ENCODE results near the gene HPX. TPM values are rescaled to one million over a fixed set of nuclear protein-coding genes. Genes with fewer than 3 reads are reported as not detected.

The HPX gene
- total RNA-seq, 4 donors from 2014 or later = 8.7 to 17.6 TPM; not detected in 2

DNA sequence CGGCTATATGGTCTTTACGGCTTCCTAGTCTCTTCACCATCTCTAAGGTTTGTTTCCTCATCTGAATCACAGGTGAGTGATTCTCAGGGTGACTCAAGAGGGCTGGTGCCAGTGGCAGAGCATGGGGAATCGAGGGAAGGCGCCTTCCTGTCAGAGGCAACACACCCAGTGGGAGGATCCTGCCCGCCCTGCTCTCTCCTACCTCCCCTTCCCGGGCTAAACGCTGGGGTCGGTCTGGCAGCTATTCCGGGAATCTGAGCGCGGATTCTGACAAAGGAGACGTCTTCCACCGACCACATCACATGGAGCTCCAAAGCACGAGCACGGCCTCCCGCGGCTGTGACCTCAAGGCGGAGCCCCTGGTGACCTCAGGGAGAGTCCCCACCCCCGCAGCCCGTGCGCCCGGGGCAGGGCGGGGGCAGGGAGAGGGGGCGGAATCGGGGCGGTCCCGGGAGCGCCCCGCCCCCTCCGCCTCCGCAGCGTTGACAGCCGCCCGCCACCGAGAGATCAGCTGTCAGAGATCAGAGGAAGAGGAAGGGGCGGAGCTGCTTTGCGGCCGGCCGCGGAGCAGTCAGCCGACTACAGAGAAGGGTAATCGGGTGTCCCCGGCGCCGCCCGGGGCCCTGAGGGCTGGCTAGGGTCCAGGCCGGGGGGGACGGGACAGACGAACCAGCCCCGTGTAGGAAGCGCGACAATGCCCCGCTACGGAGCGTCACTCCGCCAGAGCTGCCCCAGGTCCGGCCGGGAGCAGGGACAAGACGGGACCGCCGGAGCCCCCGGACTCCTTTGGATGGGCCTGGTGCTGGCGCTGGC, 50.7 kb downstream of the HPX start, which contains the start of gene SMPD1:
Gene SMPD1 (plus strand): TSS at position 570 of the 813 bp plus-strand sequence. CDS start 125 bp downstream, at position 695.
- ATAC-seq = peak; percentile 89 to 93
- in situ Hi-C loops (cut with MboI; ENCODE audit: low sequenced_read_pairs in 4 of 4) = loop anchor here in 1 of 4 donors (10.0 kb wide), 1 partner anchor 115 kb away; no protein-coding TSS in a partner anchor
- H3K36me3 ChIP-seq = peaks cover 0 to 23% of the 10 kb centered on the region in 2 donors

DNA sequence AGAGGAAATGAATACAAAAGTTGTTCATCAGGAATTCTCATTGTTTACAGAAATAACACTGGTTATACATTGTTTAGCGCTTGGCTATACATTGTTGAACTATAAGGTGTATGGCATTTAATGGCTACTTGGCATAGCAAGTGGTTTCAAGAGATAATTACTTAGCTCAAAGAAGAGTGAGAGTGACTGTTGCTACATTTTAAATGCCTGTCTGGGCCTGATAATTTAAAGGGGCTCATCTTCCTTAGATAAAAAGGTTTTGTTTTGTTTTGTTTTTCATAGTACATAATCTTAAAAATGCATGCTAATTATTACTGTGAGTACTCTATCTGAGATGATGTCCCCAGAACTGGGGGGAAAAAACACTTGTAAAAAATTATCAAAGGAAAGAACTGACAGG, 52.0 kb downstream of the HPX start:
- Histone ChIP-seq H3K36me3 (peaks cover 0 to 10% of the 10 kb centered on the region in 2 donors), H3K9me3 (no peaks in the 10 kb centered on the region), H3K27ac (peak overlapping the region; percentile 90 to 97 (median 92)), H3K27me3 (no peaks in the 10 kb centered on the region), H3K4me3 (no peak overlapping the region), H3K4me1 (peaks cover 16 to 17% of the 10 kb centered on the region in 2 donors)
- intact Hi-C loops (cut with DNase I; ENCODE audit: low total_unique reads) (loop anchor here (10.0 kb wide), 1 partner anchor 296 kb away; the partner anchor contains the start of gene MRPL17), in situ Hi-C loops (cut with MboI; ENCODE audit: low sequenced_read_pairs in 4 of 4) (loop anchor here in 1 of 4 donors (10.0 kb wide), 1 partner anchor 116 kb away; no protein-coding TSS in a partner anchor)
- no peak for TF ChIP-seq POLR2A (IDR thresholded peaks at IDR 0.05)
- TF ChIP-seq, protein P1, sequence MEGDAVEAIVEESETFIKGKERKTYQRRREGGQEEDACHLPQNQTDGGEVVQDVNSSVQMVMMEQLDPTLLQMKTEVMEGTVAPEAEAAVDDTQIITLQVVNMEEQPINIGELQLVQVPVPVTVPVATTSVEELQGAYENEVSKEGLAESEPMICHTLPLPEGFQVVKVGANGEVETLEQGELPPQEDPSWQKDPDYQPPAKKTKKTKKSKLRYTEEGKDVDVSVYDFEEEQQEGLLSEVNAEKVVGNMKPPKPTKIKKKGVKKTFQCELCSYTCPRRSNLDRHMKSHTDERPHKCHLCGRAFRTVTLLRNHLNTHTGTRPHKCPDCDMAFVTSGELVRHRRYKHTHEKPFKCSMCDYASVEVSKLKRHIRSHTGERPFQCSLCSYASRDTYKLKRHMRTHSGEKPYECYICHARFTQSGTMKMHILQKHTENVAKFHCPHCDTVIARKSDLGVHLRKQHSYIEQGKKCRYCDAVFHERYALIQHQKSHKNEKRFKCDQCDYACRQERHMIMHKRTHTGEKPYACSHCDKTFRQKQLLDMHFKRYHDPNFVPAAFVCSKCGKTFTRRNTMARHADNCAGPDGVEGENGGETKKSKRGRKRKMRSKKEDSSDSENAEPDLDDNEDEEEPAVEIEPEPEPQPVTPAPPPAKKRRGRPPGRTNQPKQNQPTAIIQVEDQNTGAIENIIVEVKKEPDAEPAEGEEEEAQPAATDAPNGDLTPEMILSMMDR (IDR thresholded peaks at IDR 0.05 in 4 of 5, conservative IDR thresholded peaks at IDR 0.05 in 1 of 5) = no peak
- ATAC-seq (no peak), DNase-seq (no peak)

More for the DNA sequence above, 50.7 kb downstream of the HPX start, which contains the start of gene SMPD1:
- TF ChIP-seq POLR2A (IDR thresholded peaks at IDR 0.05) = peak; percentile 89 to 92
- TF ChIP-seq, protein P1 (IDR thresholded peaks at IDR 0.05 in 4 of 5, conservative IDR thresholded peaks at IDR 0.05 in 1 of 5) = peak in 1 of 5 experiments; percentile 7
- Histone ChIP-seq H3K4me1 (peaks cover 16 to 17% of the 10 kb centered on the region in 2 donors), H3K27me3 (no peaks in the 10 kb centered on the region), H3K9me3 (no peaks in the 10 kb centered on the region), H3K27ac (peak within 1 kb of the TSS; percentile 90 to 97 (median 92)), H3K4me3 (peak within 1 kb of the TSS; percentile 77 to 92 (median 86))
- peak; percentile 90 to 95 for DNase-seq
- intact Hi-C loops (cut with DNase I; ENCODE audit: low total_unique reads) = loop anchor here (1.0 to 10.0 kb wide), 8 partner anchors 27 to 605 kb away; partner anchors contain the start of genes APBB1, ARFIP2, ILK and MRPL17

DNA sequence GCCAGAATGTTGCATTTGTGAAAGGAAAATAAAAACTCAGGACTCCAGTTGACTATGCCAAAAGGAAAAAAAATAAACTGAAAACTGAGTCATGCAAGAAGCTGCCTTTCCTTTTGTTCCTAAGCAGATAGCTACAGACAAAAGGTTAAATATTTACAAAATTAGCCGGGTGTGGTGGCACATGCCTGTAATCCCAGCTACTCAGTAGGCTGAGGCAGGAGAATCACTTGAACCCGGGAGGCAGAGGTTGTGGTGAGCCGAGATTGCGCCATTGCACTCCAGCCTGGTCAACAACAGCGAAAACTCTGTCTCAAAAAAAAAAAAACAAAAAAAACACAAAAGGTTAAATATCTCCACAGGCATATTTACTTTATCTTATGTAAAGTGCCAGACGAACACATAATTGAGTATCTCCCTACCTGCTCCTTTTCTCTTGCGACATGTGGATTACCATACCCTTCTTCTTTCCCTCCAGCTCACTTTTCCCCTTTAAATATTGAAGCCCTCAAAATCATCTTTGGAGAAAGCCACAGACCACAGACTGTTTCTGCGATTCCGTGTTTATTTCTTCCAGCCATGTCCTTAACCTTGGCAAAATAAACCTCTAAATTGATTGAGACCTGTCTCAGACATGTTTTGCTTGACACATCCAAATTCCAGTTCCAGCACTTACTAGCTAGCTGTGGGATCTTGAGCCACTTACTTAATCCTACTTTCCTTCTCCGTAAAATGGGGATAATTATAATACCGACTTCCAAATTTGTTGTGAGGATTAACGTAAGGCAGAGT, 52.8 kb downstream of the HPX start:
- Histone ChIP-seq H3K36me3 (peaks cover 0 to 2% of the 10 kb centered on the region in 2 donors), H3K9me3 (no peaks in the 10 kb centered on the region), H3K27ac (peak overlapping the region in 3 of 4 donors; percentile 90 to 97 (median 91)), H3K27me3 (no peaks in the 10 kb centered on the region), H3K4me1 (peaks cover 16 to 17% of the 10 kb centered on the region in 2 donors), H3K4me3 (no peak overlapping the region)
- ATAC-seq = no peak
- no peak for DNase-seq
- no peak for TF ChIP-seq POLR2A (IDR thresholded peaks at IDR 0.05)
- TF ChIP-seq, protein P1 (IDR thresholded peaks at IDR 0.05 in 4 of 5, conservative IDR thresholded peaks at IDR 0.05 in 1 of 5) = no peak
- in situ Hi-C loops (cut with MboI; ENCODE audit: low sequenced_read_pairs in 4 of 4) = loop anchor here in 1 of 4 donors (10.0 kb wide), 1 partner anchor 117 kb away; no protein-coding TSS in a partner anchor
- intact Hi-C loops (cut with DNase I; ENCODE audit: low total_unique reads) = loop anchor here (10.0 kb wide), 1 partner anchor 297 kb away; the partner anchor contains the start of gene MRPL17

DNA sequence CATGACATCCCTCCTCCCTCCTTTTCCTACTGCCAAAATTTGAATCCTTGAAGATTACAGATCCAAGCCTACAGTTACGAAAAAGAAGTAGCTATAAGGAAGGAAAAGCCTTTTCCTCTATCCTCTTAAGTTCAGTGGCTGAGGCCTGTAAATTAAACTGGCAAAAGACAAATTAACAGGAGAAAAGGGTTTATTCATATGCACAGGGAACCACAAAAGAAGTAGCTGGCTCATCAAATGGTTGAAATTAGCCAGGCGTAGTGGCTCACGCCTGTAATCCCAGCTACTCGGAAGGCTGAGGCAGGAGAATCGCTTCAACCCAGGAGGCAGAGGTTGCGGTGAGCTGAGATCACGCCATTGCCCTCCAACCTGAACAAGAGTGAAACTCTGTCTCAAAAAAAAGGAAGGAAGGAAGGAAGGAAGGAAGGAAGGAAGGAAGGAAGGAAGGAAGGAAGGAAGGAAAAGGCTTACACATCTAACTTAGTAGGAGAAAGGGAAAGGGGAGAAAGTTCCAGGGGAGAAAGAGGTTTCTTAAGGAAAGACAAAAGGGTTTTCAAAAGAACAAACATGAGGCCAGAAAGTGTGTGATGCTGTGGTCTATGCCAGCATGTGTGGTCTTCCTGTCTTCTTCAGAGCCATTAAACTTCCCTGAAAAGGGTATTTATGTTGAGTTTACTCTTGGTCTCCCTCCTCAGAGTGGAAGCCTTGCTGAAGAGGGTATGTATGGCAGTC, 55.6 kb downstream of the HPX start:
- Histone ChIP-seq H3K9me3 (no peaks in the 10 kb centered on the region), H3K4me1 (peaks cover 0 to 9% of the 10 kb centered on the region in 2 donors), H3K27me3 (no peaks in the 10 kb centered on the region), H3K36me3 (no peaks in the 10 kb centered on the region), H3K27ac (no peak overlapping the region), H3K4me3 (no peak overlapping the region)
- DNase-seq (no peak), ATAC-seq (no peak)
- in situ Hi-C loops (cut with MboI; ENCODE audit: low sequenced_read_pairs in 4 of 4) (loop anchor here in 1 of 4 donors (10.0 kb wide), 1 partner anchor 120 kb away; no protein-coding TSS in a partner anchor), intact Hi-C loops (cut with DNase I; ENCODE audit: low total_unique reads) (loop anchor here (10.0 kb wide), 1 partner anchor 300 kb away; the partner anchor contains the start of gene MRPL17)
- TF ChIP-seq, protein P1 (IDR thresholded peaks at IDR 0.05 in 4 of 5, conservative IDR thresholded peaks at IDR 0.05 in 1 of 5) = no peak
- TF ChIP-seq POLR2A (IDR thresholded peaks at IDR 0.05) = no peak
